Prostate gland (tissue), 2 donors: ENCODE results near the gene GALNTL6. TPM values are rescaled to one million over a fixed set of nuclear protein-coding genes. Genes with fewer than 3 reads are reported as not detected.

Source experiments
- DNase-seq: peaks from one replicate; pipeline ENCODE4 v3.0.0-alpha.2; 2019; ENCODE audit warnings: low spot score
- H3K27ac ChIP-seq, 2 donors: fragments of 200-600 bp; sonication (generic); 2 replicates each; pipeline ENCODE4 v1.5.1; 2017 to 2019
- H3K27me3 ChIP-seq: fragments of 200-600 bp; sonication (generic); replicated peaks from 2 replicates; pipeline ENCODE4 v1.5.1; 2019; ENCODE audit not compliant: insufficient read depth
- H3K36me3 ChIP-seq, 2 donors: fragments of 200-600 bp; sonication (generic); 1 replicate in 1 of 2; 2 replicates in 1 of 2; pipeline versions ENCODE4 v1.5.1 to v1.8.1; 2017 to 2019
- H3K4me1 ChIP-seq: fragments of 200-600 bp; sonication (generic); replicated peaks from 2 replicates; pipeline ENCODE4 v1.5.1; 2019
- H3K4me3 ChIP-seq, 2 donors: fragments of 200-600 bp; sonication (generic); 2 replicates each; pipeline ENCODE4 v1.5.1; 2017 to 2019
- H3K9me3 ChIP-seq: fragments of 200-600 bp; sonication (generic); 2 replicates; pipeline ENCODE4 v1.5.1; 2017
- POLR2A ChIP-seq: fragments of 450-650 bp; IDR thresholded peaks from one replicate; pipeline ENCODE4 v1.6.1; 2016; ENCODE audit warnings: antibody characterized with exemption, mild to moderate bottlenecking
- POLR2AphosphoS5 ChIP-seq: sonication (generic); formaldehyde crosslinking; IDR thresholded peaks from one replicate; pipeline ENCODE4 v1.6.1; 2017; ENCODE audit warnings: antibody characterized with exemption
- WGBS: methylation state at CpG from one replicate; pipeline ENCODE4 v1.1.5; 2018; 5-methylcytosine and 5-hydroxymethylcytosine counted together
- intact Hi-C: fragments of 100-400 bp; cut with DNase I; formaldehyde crosslinking; loops from one replicate; pipeline ENCODE4 v1.14.2; 2022
- total RNA-seq, 2 donors: library from RNA; depleted of rRNA; stranded (reverse); fragments of >200 nt; gene quantifications; one replicate each; pipeline ENCODE4 v1.1.0, GENCODE V29; 2016
- TF ChIP-seq, protein P1 (sequence below), 4 experiments: fragments of 200-600 bp in 2 of 4; fragments of 450-650 bp in 2 of 4; sonication (generic) in 2 of 4; IDR thresholded peaks; 1 replicate in 3 of 4; 2 replicates in 1 of 4; pipeline ENCODE4 v1.5.1; 2016 to 2019; ENCODE audit warnings: antibody characterized with exemption in 4 of 4, mild to moderate bottlenecking in 2 of 4, moderate library complexity in 2 of 4

The GALNTL6 gene
- total RNA-seq, 2 donors from 2014 or later, result 0.23 to 0.85 TPM

DNA sequence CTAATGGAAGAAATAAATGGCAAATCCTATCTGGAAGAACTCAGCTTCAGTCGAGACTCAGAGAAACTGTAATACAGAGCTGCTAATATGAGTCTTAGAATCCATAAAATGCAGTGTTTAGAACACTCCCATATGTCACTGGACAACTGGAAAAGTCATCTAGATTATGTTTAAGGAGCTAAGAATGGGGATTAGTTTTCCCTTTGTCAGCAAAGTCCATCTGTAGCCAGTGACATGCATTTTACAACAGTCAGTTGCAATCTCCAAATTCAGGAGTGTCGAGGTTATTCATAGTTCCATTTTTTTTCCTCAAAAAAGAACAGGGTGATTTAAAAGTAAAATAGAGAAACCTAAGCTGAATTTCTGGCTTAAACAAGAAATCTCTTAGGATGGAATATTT, 838.8 kb downstream of the GALNTL6 start:
- intact Hi-C loops, result no loop called here
- Histone ChIP-seq H3K4me3 (no peak overlapping the region), H3K27me3 (no peaks in the 10 kb centered on the region), H3K27ac (no peak overlapping the region), H3K9me3 (no peaks in the 10 kb centered on the region), H3K4me1 (no peaks in the 10 kb centered on the region), H3K36me3 (no peaks in the 10 kb centered on the region)
- WGBS, result 56% methylated on average over 2 of the region's 2 CpGs
- TF ChIP-seq POLR2A (no peak), POLR2AphosphoS5 (no peak)
- TF ChIP-seq, protein P1, sequence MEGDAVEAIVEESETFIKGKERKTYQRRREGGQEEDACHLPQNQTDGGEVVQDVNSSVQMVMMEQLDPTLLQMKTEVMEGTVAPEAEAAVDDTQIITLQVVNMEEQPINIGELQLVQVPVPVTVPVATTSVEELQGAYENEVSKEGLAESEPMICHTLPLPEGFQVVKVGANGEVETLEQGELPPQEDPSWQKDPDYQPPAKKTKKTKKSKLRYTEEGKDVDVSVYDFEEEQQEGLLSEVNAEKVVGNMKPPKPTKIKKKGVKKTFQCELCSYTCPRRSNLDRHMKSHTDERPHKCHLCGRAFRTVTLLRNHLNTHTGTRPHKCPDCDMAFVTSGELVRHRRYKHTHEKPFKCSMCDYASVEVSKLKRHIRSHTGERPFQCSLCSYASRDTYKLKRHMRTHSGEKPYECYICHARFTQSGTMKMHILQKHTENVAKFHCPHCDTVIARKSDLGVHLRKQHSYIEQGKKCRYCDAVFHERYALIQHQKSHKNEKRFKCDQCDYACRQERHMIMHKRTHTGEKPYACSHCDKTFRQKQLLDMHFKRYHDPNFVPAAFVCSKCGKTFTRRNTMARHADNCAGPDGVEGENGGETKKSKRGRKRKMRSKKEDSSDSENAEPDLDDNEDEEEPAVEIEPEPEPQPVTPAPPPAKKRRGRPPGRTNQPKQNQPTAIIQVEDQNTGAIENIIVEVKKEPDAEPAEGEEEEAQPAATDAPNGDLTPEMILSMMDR (IDR thresholded peaks at IDR 0.05), result no peak
- DNase-seq, result no peak

DNA sequence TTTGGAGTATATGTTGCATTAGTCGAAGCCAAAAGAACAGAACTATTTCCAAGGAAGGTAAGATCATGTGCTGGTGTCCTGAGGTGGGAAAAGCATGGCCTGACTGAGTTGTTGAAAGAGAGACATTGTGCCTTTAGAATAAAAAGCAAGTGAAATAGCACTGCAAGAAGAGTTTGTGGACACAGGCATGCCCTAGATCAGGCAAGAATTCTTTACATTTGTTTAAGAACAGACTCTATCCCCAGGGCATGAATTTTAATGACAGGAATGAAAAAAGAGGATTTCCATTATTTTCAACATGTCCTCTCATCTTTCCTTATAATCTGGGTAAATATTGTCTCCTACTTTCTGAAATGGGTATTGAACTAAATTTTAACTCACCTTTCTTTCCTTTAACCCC, 839.2 kb downstream of the GALNTL6 start:
- H3K36me3 ChIP-seq, result no peaks in the 10 kb centered on the region

DNA sequence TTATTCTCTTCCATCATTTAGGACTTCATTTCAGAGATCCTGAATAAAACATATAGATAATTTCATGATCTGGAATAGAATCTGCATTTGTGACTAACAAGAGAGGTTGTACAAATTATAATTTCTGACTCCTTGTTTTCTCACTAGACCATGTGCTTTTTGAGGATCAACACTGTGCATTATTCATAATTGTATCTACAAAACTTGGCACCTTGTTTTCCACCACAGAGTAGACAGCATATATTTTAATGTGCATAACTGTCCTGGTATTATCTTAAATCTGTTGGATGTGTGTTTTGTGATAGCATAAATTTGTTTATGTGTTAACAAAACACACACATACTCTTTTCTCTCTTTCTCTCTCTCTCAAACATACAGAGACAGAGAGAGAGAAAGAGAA, 840.5 kb downstream of the GALNTL6 start:
- H3K27me3 ChIP-seq, result no peaks in the 10 kb centered on the region
- no peak for DNase-seq
- no peaks in the 10 kb centered on the region for H3K9me3 ChIP-seq
- no peak overlapping the region for H3K27ac ChIP-seq
- no peaks in the 10 kb centered on the region for H3K4me1 ChIP-seq
- no peaks in the 10 kb centered on the region for H3K36me3 ChIP-seq
- TF ChIP-seq POLR2AphosphoS5 (no peak), POLR2A (no peak)
- TF ChIP-seq, protein P1 (IDR thresholded peaks at IDR 0.05), result no peak
- intact Hi-C loops, result no loop called here
- H3K4me3 ChIP-seq, result no peak overlapping the region

More for the DNA sequence above, 839.2 kb downstream of the GALNTL6 start:
- no peaks in the 10 kb centered on the region for H3K9me3 ChIP-seq
- no peaks in the 10 kb centered on the region for H3K4me1 ChIP-seq
- DNase-seq, result no peak
- no peaks in the 10 kb centered on the region for H3K27me3 ChIP-seq
- H3K27ac ChIP-seq, result no peak overlapping the region
- TF ChIP-seq, protein P1 (IDR thresholded peaks at IDR 0.05), result no peak
- TF ChIP-seq POLR2A (no peak), POLR2AphosphoS5 (no peak)
- no peak overlapping the region for H3K4me3 ChIP-seq
- WGBS, result 52% methylated on average over 1 of the region's 1 CpG
- intact Hi-C loops, result no loop called here

DNA sequence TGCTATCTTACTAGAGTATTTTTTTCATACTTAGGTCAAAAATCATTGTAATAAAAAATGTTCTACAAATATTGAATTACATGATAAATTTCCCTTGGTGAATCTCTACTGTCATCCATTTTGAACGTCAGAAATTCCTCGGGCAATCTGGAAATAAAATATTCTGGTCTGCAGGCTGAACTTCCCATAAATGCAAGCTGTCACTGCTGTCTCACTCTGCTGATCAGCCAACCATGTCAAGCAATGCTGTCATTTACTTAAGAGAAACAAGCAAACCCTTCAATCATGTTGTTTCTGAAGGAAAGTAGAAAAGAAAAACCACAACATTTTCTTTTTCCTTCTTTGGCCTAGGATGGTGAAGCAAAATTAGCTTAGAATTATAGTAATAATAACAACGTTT, 841.3 kb downstream of the GALNTL6 start:
- no peaks in the 10 kb centered on the region for H3K4me1 ChIP-seq
- 53% methylated on average over 3 of the region's 3 CpGs for WGBS
- no peaks in the 10 kb centered on the region for H3K36me3 ChIP-seq
- no peak for DNase-seq
- no peaks in the 10 kb centered on the region for H3K27me3 ChIP-seq
- intact Hi-C loops, result no loop called here
- TF ChIP-seq, protein P1 (IDR thresholded peaks at IDR 0.05), result no peak
- no peak for TF ChIP-seq POLR2A
- no peak for TF ChIP-seq POLR2AphosphoS5
- H3K9me3 ChIP-seq, result no peaks in the 10 kb centered on the region
- no peak overlapping the region for H3K27ac ChIP-seq
- no peak overlapping the region for H3K4me3 ChIP-seq

DNA sequence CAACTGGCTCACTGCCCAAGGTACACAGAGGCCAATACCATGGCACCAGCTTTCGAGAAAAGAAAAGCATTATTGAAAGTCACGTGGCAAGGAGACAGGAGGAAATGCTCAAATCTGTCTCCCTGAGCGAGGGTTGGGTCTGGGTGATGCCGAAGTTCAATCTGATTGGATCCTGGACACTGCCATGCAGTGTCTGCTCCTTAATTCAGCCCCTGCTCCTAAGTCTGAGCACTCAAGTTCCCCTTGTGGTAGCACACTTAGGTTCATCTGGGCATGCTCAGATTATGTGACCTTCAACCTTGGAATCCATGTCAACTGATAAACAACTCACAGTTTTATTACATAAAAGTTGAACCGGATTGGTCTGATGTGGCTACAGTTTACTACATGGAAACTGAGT, 842.9 kb downstream of the GALNTL6 start:
- 70% methylated on average over 5 of the region's 5 CpGs for WGBS
- no peak for DNase-seq
- H3K27me3 ChIP-seq, result no peaks in the 10 kb centered on the region
- intact Hi-C loops, result no loop called here
- H3K36me3 ChIP-seq, result no peaks in the 10 kb centered on the region
- no peak overlapping the region for H3K27ac ChIP-seq
- no peaks in the 10 kb centered on the region for H3K4me1 ChIP-seq
- no peak overlapping the region for H3K4me3 ChIP-seq
- no peaks in the 10 kb centered on the region for H3K9me3 ChIP-seq
- no peak for TF ChIP-seq POLR2AphosphoS5
- TF ChIP-seq, protein P1 (IDR thresholded peaks at IDR 0.05), result no peak
- no peak for TF ChIP-seq POLR2A
